ENCODE results near the gene IL36B. TPM values are rescaled to one million over a fixed set of nuclear protein-coding genes. Genes with fewer than 3 reads are reported as not detected.

IL36B gene
- total RNA-seq, 2 experiments from 2014 or later, result not detected

DNA sequence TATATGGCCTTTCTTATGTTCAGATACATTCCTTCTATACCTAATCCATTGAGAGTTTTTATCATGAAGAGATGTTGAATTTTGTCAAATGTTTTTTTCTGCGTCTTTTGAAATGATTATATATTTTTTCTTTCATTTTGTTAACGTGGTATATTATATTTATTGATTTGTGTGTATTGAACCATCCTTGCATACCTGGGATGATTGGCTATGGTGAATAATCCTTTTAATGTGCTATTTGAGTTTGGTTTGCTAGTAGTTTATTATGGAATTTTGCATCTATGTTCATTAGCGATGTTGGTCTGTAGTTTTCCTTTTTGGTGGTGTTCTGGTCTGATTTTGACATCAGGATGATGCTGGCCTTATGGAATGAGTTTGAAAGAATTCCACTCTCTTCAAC, 63.1 kb downstream of the IL36B start:
- Histone ChIP-seq H3K27ac (ENCODE audit: low read depth in 1 of 2, low read length in 2 of 2) (no peak overlapping the region), H3K4me3 (ENCODE audit: low read length) (no peak overlapping the region), H3K36me3 (ENCODE audit: insufficient read depth, low read length) (no peaks in the 10 kb centered on the region), H3K27me3 (ENCODE audit: control insufficient read depth in 1 of 2, insufficient read depth in 2 of 2, low read length in 2 of 2) (no peaks in the 10 kb centered on the region), H3K9me3 (ENCODE audit: control insufficient read depth in 1 of 2, insufficient read depth in 1 of 2, low read length in 2 of 2) (peaks cover 0 to 29% of the 10 kb centered on the region in 2 experiments), H3K4me1 (ENCODE audit: insufficient read depth, low read length) (peaks cover 18% of the 10 kb centered on the region)
- Mint-ChIP-seq H3K27me3 (no peaks in the 10 kb centered on the region), H3K36me3 (ENCODE audit: low read depth) (peaks cover 12% of the 10 kb centered on the region), H3K9me3 (peaks cover 5% of the 10 kb centered on the region), H3K4me1 (ENCODE audit: low read depth) (peaks cover 27% of the 10 kb centered on the region), H3K4me3 (no peak overlapping the region), H3K27ac (no peak overlapping the region)
- POLR2A ChIA-PET, result no interaction called here
- TF ChIP-seq, protein P1, sequence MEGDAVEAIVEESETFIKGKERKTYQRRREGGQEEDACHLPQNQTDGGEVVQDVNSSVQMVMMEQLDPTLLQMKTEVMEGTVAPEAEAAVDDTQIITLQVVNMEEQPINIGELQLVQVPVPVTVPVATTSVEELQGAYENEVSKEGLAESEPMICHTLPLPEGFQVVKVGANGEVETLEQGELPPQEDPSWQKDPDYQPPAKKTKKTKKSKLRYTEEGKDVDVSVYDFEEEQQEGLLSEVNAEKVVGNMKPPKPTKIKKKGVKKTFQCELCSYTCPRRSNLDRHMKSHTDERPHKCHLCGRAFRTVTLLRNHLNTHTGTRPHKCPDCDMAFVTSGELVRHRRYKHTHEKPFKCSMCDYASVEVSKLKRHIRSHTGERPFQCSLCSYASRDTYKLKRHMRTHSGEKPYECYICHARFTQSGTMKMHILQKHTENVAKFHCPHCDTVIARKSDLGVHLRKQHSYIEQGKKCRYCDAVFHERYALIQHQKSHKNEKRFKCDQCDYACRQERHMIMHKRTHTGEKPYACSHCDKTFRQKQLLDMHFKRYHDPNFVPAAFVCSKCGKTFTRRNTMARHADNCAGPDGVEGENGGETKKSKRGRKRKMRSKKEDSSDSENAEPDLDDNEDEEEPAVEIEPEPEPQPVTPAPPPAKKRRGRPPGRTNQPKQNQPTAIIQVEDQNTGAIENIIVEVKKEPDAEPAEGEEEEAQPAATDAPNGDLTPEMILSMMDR (IDR thresholded peaks at IDR 0.05), result no peak
- CTCF ChIA-PET, result no interaction called here
- DNase-seq (no peak), ATAC-seq (ENCODE audit: poor library complexity) (no peak)
- intact Hi-C loops (cut with DNase I, micrococcal nuclease), result loop anchor here in 1 of 2 experiments (5.0 to 10.0 kb wide), 3 partner anchors 145 to 395 kb away; partner anchors contain the start of gene PSD4

DNA sequence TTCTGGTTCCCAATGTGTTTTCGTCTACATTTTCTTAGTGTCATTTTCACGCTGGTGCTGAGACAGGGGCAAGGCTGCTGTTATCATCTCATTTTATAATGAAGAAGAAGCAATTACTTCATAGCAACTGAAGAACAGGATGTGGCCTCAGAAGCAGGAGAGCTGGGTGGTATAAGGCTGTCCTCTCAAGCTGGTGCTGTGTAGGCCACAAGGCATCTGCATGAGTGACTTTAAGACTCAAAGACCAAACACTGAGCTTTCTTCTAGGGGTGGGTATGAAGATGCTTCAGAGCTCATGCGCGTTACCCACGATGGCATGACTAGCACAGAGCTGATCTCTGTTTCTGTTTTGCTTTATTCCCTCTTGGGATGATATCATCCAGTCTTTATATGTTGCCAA, 67.6 kb downstream of the IL36B start:
- Mint-ChIP-seq H3K9me3 (peaks cover 5% of the 10 kb centered on the region), H3K27me3 (no peaks in the 10 kb centered on the region), H3K4me3 (peak overlapping the region; percentile 39), H3K27ac (peak overlapping the region; percentile 80), H3K4me1 (ENCODE audit: low read depth) (peaks cover 30% of the 10 kb centered on the region), H3K36me3 (ENCODE audit: low read depth) (no peaks in the 10 kb centered on the region)
- ChIA-PET POLR2A (interaction anchor here (0.8 to 2.3 kb wide), 5 partner anchors 9 to 190 kb away, joined by 3 to 19 read pairs (median 4); no protein-coding TSS in a partner anchor), CTCF (interaction anchor here (0.7 to 1.5 kb wide), 2 partner anchors 11 to 196 kb away, joined by 3 read pairs; no protein-coding TSS in a partner anchor)
- H3K9me3 ChIP-seq (ENCODE audit: control insufficient read depth in 1 of 2, insufficient read depth in 1 of 2, low read length in 2 of 2), result peaks cover 0 to 9% of the 10 kb centered on the region in 2 experiments
- H3K36me3 ChIP-seq (ENCODE audit: insufficient read depth, low read length), result no peaks in the 10 kb centered on the region
- ATAC-seq (ENCODE audit: poor library complexity) (peak; percentile 94), DNase-seq (peak in 12 of 14 experiments; percentile 3 to 56 (median 26))
- peaks cover 18% of the 10 kb centered on the region for H3K4me1 ChIP-seq (ENCODE audit: insufficient read depth, low read length)
- intact Hi-C loops (cut with DNase I, micrococcal nuclease), result loop anchor here in 1 of 2 experiments (10.0 kb wide), 2 partner anchors 150 to 400 kb away; no protein-coding TSS in a partner anchor
- H3K27ac ChIP-seq (ENCODE audit: low read depth in 1 of 2, low read length in 2 of 2), result peak overlapping the region in 1 of 2 donors; percentile 11
- TF ChIP-seq, protein P1 (IDR thresholded peaks at IDR 0.05), result peak; percentile 7
- no peaks in the 10 kb centered on the region for H3K27me3 ChIP-seq (ENCODE audit: control insufficient read depth in 1 of 2, insufficient read depth in 2 of 2, low read length in 2 of 2)
- H3K4me3 ChIP-seq (ENCODE audit: low read length), result no peak overlapping the region

DNA sequence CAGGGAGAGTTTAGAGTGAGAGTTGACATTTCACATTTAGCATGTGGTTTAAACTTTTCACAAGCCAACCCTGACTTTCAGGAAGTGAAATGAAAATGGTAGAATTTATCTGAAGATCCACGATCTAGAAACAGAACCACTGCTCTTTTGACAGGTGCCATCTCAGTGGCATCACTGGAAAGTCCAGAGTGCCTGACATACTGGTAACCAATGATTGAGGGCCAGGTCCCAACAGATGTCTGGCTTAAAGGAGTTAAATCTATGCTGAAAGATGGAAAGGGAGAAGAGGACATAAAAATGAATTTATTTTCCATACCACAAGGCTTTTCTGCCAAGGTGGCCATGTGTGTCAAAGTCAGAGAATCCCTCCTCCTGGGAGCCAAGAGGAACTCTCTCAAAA, 72.1 kb downstream of the IL36B start:
- peaks cover 19% of the 10 kb centered on the region for H3K4me1 ChIP-seq (ENCODE audit: insufficient read depth, low read length)
- H3K4me3 Mint-ChIP-seq, result no peak overlapping the region
- no peaks in the 10 kb centered on the region for H3K36me3 ChIP-seq (ENCODE audit: insufficient read depth, low read length)
- no peaks in the 10 kb centered on the region for H3K36me3 Mint-ChIP-seq (ENCODE audit: low read depth)
- TF ChIP-seq, protein P1 (IDR thresholded peaks at IDR 0.05), result no peak
- ChIA-PET POLR2A (no interaction called here), CTCF (no interaction called here)
- peaks cover 48% of the 10 kb centered on the region for H3K4me1 Mint-ChIP-seq (ENCODE audit: low read depth)
- DNase-seq (no peak), ATAC-seq (ENCODE audit: poor library complexity) (no peak)
- H3K9me3 ChIP-seq (ENCODE audit: control insufficient read depth in 1 of 2, insufficient read depth in 1 of 2, low read length in 2 of 2), result no peaks in the 10 kb centered on the region
- no peak overlapping the region for H3K27ac ChIP-seq (ENCODE audit: low read depth in 1 of 2, low read length in 2 of 2)
- H3K4me3 ChIP-seq (ENCODE audit: low read length), result no peak overlapping the region
- no peaks in the 10 kb centered on the region for H3K27me3 Mint-ChIP-seq
- no peaks in the 10 kb centered on the region for H3K9me3 Mint-ChIP-seq
- H3K27ac Mint-ChIP-seq, result peak overlapping the region; percentile 71
- intact Hi-C loops (cut with DNase I, micrococcal nuclease), result loop anchor here in 1 of 2 experiments (5.0 to 10.0 kb wide), 3 partner anchors 154 to 404 kb away; no protein-coding TSS in a partner anchor
- no peaks in the 10 kb centered on the region for H3K27me3 ChIP-seq (ENCODE audit: control insufficient read depth in 1 of 2, insufficient read depth in 2 of 2, low read length in 2 of 2)

Data from CD4-positive, alpha-beta T cell (primary cell).